HEK293T (cell line): ENCODE data around the gene SUCLG2.

ENCODE experiments used
- LEF1 ChIP-seq: fragments of 450-650 bp; IDR thresholded peaks from 2 replicates; pipeline ENCODE4 v1.6.1; 2017; ENCODE audit warnings: mild to moderate bottlenecking, borderline replicate concordance
- TF ChIP-seq, protein P1 (sequence below): fragments of 450-650 bp; IDR thresholded peaks from 2 replicates; pipeline ENCODE4 v1.6.1; 2016

DNA sequence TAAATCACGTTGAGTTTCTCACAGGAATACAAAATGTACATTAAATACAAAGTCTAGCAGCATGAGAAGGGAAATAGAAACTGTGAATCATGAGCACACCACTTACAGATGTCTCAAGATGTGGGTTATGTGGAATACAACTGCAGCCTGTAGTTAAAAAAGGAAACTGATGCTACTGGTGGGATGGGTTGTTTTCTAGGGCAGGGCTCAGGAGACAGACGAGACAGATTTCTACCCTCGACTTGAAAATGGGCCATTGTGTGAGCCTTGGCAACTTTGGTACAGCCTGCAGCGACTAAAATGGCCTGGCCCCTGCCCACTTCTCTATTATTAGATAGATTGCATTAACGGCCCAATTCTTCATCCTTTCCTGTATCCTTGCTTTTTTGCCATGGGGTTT is 293.1 kb downstream of the SUCLG2 start:
- TF ChIP-seq LEF1: no peak
- TF ChIP-seq, protein P1, sequence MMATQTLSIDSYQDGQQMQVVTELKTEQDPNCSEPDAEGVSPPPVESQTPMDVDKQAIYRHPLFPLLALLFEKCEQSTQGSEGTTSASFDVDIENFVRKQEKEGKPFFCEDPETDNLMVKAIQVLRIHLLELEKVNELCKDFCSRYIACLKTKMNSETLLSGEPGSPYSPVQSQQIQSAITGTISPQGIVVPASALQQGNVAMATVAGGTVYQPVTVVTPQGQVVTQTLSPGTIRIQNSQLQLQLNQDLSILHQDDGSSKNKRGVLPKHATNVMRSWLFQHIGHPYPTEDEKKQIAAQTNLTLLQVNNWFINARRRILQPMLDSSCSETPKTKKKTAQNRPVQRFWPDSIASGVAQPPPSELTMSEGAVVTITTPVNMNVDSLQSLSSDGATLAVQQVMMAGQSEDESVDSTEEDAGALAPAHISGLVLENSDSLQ: no peak
